ENCODE data around the gene PLXNA2.

DNA sequence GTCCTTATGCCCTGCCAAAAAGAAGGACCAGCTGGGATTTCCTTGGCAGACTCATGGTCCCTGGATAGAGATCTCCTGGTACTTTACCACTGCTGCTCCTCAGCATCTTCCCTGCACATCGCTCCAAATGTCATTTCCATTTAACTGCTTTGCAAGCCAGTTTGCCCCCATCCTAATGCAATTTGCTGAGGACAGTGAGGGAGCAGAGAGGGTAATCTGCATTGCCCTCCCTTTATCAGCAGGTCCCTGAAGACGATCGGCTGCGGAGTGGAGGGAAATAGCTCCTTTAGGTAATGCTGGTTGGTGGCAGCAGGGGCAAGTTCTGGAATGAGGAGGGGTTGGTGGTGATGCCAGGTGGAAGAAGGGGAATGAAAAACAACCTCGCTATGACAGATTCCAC lies 2.7 kb downstream of the PLXNA2 start:
- TF ChIP-seq, protein P1, sequence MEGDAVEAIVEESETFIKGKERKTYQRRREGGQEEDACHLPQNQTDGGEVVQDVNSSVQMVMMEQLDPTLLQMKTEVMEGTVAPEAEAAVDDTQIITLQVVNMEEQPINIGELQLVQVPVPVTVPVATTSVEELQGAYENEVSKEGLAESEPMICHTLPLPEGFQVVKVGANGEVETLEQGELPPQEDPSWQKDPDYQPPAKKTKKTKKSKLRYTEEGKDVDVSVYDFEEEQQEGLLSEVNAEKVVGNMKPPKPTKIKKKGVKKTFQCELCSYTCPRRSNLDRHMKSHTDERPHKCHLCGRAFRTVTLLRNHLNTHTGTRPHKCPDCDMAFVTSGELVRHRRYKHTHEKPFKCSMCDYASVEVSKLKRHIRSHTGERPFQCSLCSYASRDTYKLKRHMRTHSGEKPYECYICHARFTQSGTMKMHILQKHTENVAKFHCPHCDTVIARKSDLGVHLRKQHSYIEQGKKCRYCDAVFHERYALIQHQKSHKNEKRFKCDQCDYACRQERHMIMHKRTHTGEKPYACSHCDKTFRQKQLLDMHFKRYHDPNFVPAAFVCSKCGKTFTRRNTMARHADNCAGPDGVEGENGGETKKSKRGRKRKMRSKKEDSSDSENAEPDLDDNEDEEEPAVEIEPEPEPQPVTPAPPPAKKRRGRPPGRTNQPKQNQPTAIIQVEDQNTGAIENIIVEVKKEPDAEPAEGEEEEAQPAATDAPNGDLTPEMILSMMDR (IDR thresholded peaks at IDR 0.05), result no peak
- no peak for TF ChIP-seq POLR2A (IDR thresholded peaks at IDR 0.05)

All from esophagus squamous epithelium (tissue), 4 donors.